A172 (cell line): ENCODE data around the gene CRYZL1. TPM values are rescaled to one million over a fixed set of nuclear protein-coding genes. Genes with fewer than 3 reads are reported as not detected.
A peak's percentile ranks its signal among the peaks of the same experiment; 100 is the strongest.

Source experiments
- DNase-seq: peaks from one replicate; pipeline ENCODE4 v3.0.0-alpha.2; 2015; ENCODE audit warnings: low spot score
- total RNA-seq: library from RNA; depleted of rRNA; stranded (reverse); fragments of >200 nt; shearing (Covaris generic); gene quantifications from 2 replicates; pipeline ENCODE4 v1.2.3, GENCODE V29; 2014

Gene CRYZL1
- total RNA-seq, 1 experiment from 2014 or later: 40.6 TPM

DNA sequence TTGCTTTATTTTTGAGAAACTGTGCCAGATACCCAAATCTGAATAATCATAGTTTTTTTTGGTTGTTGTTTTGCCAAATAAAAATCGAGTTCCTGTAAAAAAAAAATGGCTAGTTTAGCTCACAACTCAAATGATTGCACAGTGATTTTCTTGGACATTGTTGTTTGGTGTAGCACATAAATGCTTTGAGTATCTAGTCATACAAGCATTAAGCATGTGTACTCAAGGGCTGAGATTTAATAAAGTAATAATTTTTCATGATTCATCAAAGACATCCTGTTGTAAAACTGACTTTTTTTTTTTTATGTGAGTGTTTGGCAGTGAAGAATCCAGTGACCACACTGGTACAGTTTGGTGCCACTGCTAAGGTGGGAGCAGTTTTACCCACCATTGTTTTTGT lies 19.6 kb upstream of the CRYZL1 start:
- DNase-seq: no peak

DNA sequence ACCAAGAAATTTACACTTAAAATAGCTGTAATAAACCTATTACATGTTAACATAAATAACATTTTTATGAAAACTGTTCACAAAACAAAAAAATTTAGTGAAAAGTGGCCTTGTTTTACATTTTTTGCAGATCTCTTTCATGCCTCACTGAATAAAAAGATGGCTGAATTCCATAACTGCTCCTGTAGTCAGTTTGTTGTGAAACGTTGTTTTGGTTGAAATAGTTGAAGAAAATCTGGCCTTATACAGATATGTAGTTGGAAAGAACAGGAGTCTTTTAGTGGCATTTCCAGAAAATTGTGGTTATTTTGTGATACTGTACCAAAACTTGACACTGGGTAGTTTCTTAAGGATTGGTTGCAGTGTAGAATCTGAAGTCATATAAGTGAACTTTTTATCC lies 18.9 kb upstream of the CRYZL1 start:
- no peak for DNase-seq

DNA sequence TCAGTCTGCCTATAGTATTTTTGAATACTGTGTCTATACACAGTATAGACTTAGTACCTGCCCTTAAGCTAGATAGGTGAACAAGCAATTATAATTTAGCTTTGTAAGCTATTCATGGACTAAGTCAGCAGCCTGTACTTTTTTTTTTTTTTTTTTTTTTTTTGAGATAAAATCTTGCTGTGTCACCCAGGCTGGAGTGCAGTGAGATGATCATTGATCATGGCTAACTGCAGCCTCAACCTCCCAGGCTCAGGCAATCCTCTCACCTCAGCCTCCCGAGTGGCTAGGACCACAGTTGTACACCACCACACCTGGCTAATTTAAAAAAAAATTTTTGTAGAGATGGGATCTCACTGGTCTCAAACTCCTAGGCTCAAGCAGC lies 18.0 kb upstream of the CRYZL1 start:
- DNase-seq: no peak

DNA sequence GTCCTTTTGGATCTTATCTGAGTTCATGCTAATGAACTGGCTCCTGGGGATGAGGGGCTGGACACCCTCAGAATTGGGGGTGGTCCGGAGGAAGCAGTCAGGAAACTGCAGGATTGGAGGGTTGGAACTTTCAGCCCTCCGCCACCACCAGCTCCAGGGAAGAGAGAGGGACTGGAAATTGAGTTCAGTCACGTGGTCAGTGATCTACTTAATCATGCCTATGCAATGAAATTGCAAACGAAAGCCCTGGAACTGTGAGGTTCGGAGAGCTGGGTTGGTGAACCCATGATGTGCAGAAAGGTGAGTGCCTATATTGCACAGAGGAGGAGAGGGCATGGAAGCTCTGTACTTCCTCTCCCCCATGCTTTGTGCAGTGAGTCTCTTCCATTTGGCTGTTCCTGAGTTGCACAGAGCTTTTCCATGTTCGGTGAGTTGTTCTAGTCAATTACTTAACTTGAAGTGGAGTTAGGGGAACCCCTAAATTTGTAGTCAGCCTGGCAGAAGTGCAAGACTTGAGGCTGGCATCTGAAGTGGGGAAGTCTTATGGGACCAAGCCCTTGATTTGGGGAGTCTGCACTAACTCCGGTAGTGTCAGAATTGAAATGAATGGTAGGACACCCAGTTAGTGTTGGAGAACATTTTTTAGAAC lies 17.5 kb upstream of the CRYZL1 start:
- no peak for DNase-seq

DNA sequence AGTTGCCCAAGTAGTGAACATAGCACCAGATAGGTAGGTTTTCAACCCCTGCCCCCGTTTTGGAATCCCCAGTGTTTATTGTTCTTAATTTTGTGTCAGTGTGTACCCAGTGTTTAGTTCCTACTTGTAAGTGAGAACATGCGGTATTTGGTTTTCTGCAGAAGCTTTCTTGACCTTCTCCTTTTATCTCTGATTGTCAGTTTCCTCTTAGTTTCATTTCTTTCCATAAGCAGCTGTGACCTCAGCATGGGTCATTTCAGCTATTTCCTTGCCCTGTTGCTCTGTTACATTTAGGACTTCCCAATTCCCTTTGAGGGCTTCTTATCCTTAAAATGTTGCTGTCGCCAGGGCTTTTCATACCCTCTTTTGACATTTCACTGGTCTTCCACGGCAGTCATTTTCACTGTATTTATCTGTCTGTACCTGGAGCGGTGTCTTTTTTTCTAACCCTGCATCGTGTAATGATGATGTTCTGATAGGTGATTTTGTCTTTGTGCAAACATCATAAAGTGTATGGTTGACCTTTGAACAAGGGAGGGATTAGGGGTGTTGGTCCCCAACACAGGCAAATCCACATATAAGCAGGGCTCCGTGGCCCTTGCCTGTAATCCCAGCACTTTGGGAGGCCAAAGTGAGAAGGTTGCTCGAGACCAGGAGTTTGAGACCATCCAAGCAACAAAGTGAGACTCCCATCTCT lies 15.7 kb upstream of the CRYZL1 start:
- DNase-seq: no peak

DNA sequence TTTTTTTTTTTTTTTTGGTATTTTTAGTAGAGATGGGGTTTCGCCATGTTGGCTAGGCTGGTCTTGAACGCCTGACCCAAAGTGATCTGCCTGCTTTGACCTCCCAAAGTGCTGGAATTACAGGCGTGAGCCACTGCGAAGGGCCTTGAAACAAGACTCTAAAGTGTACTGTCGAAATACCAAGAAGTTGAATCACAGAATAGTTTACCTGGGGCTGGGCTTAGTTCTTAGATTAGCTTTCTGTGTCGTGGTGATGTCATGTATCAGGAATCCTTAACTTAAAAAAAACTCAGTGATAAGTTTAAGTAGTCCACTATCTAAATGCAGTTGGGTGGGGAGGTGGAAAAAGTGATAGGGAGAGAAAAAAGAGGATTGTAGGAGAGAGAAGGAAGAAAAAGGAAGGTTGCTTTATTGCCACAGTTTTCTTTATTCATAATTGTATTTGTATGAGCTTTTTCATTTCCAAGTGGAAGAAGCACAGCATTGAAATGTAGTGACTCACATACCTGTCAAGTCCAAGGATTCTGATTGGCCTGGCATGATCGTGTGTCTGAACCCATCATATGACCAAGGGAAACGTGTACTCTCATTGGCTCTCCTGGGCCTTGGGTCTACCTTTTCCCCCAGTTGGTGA lies 14.2 kb upstream of the CRYZL1 start:
- DNase-seq: peak; percentile 99

DNA sequence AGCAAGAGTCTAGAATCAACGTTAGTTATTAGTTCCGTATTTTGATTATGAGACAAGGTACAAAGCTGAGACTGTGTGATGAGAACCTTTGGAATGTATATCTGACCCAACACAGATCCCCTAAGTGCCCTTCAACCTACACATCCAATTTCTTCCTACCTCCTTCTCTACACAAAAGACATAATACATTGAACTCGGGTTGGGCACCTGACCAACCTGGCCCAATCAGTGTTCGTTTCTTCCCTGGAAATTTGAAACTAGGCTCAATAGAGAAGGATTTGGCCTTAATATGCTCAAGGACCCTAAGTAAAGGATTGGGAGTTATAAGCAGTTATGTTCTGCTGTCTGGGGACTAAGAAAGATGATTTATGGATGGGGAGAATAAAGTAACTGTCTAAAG lies 12.9 kb upstream of the CRYZL1 start:
- DNase-seq: no peak

DNA sequence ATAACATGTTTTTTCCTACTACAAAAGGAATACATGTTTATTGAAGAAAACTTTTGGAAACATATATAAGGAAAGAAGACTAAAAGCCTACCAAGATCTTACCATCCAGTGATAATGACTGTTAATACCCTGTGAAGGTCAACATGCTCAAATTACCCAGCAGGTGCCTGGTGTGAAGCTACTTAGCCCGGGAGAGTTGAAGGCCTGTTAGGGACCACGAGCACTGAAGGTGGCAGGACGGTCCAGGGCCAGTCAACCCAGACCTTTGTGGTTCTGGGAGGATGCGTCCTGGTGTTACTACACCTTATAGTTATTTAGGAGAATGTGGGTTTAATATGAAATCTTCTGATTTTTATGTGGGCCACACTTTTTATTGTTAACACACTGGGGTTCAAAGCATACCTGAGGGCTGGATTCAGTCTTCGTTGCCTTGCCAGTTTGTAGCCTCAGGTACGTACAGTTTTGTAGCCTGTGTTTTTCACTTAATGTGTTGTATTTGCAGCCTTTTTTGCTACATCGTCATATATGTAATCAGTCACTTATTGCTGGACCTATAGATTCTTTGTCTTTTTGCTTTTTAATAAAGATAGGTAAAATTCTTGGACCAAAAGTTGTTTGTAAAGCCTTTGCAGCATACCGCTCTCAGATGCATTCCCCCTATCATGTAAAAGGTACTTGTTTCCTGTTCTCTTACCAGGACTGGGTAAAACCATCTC lies 10.6 kb upstream of the CRYZL1 start:
- DNase-seq: no peak

DNA sequence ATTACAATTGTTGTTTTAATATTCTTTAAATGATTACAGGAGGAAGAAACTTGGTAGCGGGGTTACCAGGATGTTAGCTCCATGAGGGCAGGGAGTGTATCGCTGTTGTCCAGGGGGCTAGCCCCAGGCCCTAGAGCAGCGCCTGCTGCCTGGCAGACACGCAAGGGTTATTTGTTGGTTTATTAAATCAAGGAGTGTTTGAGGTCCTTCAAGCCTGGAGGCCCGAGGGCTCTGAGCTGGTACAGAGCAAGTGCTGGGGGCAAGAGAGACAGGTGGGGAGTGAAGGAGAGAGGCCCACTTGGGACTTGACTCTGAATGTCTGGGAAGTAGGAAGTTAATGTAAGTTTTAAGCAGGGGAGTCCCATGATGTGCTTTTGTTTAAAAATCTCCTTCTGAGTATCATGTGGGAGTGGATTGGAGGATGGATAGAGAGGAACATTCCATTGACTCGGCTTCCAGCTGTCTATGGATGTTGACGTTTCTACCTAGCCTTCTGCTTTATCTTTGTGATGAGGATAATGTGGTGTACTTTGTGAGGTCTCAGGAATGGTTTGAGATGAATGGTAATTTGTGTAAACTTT lies 9.5 kb upstream of the CRYZL1 start:
- no peak for DNase-seq

DNA sequence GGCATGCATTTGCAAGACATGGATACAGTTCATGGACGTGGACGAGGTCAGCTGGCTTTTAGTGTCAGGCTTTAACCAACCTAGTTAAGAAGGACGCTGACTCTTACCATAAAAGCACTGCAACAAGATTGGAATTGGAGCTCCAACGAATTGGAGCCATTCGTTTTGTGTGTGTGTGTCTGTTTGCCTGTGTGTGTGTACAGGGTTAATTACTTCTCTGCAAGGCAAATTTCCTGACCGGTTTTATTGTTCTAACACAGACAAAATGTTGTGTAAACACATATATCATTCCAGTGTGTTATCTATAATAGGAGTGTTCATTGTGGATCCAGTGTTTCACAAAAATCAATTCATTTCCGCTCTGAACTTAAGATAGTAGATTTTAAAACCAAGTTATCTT lies 8.7 kb upstream of the CRYZL1 start:
- DNase-seq: no peak

DNA sequence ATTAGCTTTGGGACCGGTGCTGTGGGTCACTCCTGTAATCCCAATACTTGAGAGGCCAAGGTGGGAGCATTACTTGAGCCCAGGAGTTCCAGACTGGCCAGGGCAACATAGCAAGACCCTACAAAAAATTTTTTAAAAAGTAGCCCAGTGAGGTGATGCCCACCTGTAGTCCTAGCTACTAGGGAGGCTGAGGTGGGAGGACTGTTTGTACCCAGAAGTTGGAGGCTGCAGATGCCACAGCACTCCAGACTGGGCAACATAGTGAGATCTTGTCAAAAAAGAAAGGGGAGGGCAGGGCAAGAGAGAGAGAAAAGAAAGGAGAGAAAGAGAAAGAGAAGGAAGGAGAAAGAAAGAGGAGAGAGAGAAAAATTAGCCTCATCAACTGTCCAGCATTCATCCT lies 7.0 kb upstream of the CRYZL1 start:
- no peak for DNase-seq

DNA sequence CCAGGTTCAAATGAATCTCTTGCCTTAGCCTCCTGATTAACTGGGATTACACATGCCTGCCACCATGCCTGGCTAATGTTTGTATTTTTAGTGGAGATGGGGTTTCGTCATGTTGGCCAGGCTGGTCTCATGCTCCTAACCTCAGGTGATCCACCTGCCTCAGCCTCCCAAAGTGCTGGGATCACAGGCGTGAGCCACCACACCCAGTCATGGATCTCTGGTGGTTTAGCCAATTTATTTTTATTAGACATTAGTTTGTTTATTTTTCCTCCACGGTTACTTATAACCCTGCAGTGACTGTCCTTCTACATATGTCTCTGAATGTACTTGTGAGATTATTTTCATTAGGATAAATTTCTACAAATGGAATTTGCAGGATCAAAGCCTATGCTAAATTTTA lies 6.0 kb upstream of the CRYZL1 start:
- DNase-seq: no peak

DNA sequence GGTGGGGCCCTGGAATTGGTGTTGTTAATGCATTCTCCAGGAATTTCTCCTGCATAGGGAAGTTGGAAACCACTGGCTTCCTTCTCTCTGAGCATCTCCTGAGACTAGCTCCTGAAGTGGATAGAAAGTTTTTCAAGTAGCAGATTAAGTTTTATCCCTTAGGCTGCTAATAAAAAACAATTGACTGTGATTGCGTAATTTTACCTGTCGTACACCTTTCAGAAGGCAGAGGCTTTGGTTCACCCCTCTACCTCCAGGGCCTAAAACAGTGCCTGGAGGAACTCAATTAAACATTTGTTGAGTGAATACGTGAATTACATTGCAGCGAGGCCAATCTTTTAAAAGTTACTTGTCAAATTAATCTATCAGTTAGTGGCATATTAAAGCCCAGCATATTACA lies 4.2 kb upstream of the CRYZL1 start:
- no peak for DNase-seq

DNA sequence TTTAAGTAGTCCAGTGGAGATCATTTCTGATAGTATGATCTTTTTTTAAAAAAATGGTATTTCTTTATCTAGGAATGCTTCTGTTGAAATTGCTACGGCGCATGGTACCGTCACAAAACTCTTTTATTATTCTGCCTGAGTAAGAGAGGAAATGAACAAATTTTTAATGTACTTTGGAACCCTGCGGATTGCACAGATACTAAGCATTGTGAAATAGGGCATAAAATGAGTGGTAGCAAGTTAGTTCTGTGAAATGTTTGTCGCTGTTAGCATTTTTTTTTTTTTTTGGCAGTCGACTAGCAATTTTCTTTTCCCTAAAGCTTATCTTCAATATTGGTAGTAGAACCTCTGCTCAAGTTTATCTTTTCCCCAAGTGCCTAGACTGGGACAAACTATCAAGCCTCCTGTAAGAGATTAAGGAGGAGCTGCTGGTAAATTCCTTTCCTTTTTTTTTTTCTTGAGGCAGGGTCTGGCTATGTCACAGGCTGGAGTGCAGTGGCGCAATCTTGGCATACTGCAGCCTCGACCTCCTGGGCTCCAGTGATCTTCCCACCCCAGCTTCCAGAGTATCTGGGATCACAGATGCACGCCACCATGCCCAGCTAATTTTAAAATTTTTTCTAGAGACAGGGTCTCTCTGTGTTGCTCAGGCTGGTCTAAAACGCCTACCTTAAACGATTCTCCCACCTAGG lies 3.0 kb upstream of the CRYZL1 start:
- DNase-seq: no peak

DNA sequence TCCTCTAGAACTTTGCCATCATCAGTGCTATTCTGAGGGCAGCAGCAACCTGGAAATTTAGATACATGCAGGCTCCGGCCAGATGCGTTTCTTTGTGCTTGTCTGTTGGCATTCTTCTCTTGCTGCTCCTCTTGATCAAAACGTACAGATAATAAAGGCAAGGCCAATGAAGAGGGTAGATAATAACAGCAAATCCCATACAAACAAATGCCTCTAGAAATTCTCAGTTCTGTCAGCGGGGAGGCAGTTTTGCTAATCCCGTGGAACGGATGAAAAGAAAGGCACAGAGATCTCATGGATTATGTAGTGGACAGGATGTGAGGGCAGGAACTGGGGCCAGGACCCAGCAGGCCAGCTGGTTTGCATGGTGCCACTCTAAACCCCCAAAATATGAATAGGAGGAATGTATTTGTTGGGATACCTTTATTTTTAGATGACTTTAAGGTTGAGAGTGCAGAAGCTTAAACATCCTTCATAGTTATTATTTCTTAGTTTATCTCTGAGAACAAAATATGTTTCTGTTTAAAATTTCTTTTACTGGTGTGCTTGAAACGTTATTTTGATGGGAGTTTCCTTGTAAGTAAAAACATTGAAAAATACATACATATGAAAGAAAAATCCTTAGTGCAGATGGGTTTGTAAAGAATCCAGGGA lies 2.2 kb upstream of the CRYZL1 start:
- DNase-seq: peak; percentile 44

DNA sequence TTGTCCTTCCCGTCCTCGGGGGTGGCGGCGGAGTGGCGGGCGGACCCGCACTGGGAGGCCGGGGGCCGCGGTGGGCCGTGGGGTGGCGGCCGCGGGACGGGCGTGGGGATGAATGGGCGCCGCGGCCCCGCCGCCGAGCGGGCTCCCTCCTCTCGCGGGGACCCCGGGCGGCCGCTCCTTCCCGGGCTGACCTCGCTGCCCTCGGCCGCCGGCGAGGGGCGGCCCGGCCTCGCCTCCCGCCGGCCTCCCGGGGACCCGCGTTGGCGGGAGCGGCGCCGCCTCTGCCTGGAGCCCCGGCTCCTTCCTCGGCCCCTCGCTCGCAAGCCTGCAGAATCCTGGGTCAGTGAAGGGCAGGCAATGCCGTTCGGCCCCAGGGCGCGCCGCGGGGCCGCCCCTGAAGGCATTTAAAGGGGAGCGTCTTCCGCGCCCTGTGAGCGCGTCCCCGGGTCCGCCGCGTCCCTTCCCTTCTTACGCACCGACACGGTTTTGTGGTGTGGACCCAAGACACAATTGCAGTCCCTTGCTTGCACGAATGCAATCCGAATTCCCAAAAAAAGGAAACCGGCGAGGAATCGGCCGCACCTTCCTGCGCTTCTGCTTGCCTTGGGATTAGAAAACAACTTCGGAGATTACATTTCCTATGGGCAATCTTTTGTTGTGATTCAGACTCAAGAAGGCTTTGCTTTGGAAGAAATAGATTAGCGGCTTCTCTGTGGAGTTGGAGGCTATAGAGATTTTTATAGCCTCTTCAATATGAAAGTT lies 1.5 kb upstream of the CRYZL1 start:
- DNase-seq: no peak

DNA sequence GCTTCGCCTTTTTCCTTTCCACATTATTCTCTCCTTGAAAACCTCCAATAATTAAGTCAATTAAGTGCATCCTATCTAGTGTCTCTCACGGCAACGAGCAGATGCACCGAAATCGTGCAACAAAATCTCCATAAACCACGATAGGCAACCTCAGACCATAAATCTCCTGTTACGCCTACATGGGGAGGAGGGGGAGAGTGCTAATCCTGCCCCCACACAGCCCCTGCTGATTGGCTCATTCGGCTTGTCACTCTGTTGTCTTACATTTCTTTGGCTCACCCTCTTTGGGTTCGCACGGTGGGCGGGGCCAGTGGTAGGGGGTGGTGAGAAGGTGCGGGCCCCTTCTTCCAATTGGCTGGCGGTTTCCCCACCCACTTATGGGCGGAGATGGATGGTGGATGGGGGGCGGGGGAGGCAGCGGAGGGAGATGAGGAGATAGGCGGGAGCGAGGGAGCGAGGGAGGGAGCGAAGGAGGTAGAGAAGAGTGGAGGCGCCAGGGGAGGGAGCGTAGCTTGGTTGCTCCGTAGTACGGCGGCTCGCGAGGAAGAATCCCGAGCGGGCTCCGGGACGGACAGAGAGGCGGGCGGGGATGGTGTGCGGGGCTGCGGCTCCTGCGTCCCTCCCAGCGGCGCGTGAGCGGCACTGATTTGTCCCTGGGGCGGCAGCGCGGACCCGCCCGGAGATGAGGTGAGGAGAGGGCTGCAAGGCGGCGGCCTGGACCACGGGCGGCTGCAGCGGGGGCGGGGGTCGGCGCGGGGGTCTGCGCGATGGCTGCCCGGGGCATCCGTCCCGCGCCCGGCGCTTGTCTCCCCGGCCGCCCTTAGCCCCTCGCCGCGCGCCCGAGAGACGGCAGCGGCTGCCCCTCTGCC lies 720 bp upstream of the CRYZL1 start, which contains the start of gene ITSN1:
Gene ITSN1 (plus strand): TSS at position 475 of the 869 bp plus-strand sequence. CDS start 76,328 bp downstream, outside the sequence.
- DNase-seq: peak; percentile 100

DNA sequence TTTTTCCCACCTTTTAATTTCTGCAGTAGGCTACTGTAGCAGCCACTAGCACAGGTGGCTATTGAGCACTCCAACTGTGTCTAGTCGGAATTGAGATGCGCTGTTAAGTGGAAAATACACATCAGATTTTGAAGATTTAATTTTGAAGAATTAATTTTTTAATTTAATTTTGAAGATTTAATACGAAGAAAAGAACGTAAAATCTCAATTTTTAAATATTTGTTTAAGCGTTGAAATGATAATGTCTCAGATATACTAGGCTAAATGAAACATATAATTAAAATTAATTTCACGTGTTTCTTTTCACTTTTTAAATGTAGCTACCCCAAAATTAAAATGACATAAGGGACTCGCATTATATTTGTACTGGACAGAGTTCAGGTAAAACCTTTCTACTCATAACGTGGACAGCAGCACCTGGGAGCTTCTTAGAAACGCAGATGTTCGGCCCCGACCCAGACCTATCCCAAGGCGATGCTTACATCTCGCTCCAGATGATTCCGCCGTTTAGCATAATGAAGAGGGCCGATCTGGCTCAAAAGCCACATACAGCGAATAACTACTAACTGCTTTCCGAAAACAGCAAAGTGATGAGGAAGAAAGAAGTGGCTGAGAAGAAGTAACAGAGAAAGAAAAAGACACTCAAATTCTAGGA lies 717 bp downstream of the CRYZL1 start:
- peak; percentile 35 for DNase-seq

DNA sequence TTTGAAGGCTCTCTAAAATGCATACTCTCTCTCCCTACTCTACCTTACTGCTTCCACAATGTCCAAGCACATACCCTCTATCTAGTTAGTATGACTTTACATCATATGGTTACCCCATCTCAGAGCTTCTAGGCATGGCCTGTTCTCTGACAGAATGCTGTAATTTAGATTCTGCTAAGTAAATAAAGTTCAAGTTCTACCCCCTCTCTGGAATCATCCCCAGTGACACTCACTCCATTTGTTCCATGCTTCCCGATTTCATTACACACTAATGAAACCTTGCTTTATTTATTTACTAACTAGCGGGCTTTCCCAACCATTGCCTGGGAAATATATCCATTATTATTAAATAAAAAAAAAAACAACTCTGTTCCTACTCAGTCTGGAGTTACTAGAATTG lies 7.3 kb downstream of the CRYZL1 start:
- no peak for DNase-seq
